Right atrium auricular region (tissue), 2 donors: ENCODE results near the gene GRM7. TPM values are rescaled to one million over a fixed set of nuclear protein-coding genes. Genes with fewer than 3 reads are reported as not detected.
A peak's percentile ranks its signal among the peaks of the same experiment; 100 is the strongest.

Experiments
- DNase-seq: peaks from one replicate; pipeline ENCODE4 v3.0.0-alpha.2; 2019; ENCODE audit warnings: low spot score
- H3K27ac ChIP-seq, 2 donors: fragments of 200-600 bp; sonication (generic); 1 replicate in 1 of 2; 2 replicates in 1 of 2; pipeline ENCODE4 v1.5.1; 2016 to 2019
- H3K27me3 ChIP-seq, 2 donors: fragments of 200-600 bp; sonication (generic); one replicate each; pipeline versions ENCODE4 v1.5.1 to v1.6.0; 2017 to 2019
- H3K36me3 ChIP-seq: fragments of 200-600 bp; sonication (generic); one replicate; pipeline ENCODE4 v1.5.1; 2016
- H3K4me1 ChIP-seq, 2 donors: fragments of 200-600 bp; sonication (generic); one replicate each; pipeline versions ENCODE4 v1.5.1 to v1.6.0; 2017 to 2019
- H3K4me3 ChIP-seq, 2 donors: fragments of 200-600 bp; sonication (generic); 1 replicate in 1 of 2; 2 replicates in 1 of 2; pipeline ENCODE4 v1.5.1; 2017 to 2019; ENCODE audit warnings: mild to moderate bottlenecking in 1 of 2, moderate library complexity in 1 of 2
- H3K9me3 ChIP-seq, 2 donors: fragments of 200-600 bp; sonication (generic); one replicate each; pipeline ENCODE4 v1.5.1; 2019
- CTCF ChIP-seq, 2 donors: fragments of 200-600 bp; sonication (generic); IDR thresholded peaks; one replicate each; pipeline ENCODE4 v1.5.1; 2019; ENCODE audit warnings: antibody characterized with exemption in 2 of 2
- total RNA-seq, 2 donors: library from RNA; depleted of rRNA; stranded (reverse); fragments of >200 nt; gene quantifications; one replicate each; pipeline ENCODE4 v1.1.0, GENCODE V29; 2016

Gene GRM7
- total RNA-seq, 2 donors from 2014 or later, result not detected

- H3K4me3 ChIP-seq, result no peak overlapping the region
- DNase-seq, result no peak
- no peaks in the 10 kb centered on the region for H3K4me1 ChIP-seq
- no peaks in the 10 kb centered on the region for H3K36me3 ChIP-seq
- no peak overlapping the region for H3K27ac ChIP-seq
- TF ChIP-seq CTCF (IDR thresholded peaks at IDR 0.05), result no peak
- H3K27me3 ChIP-seq, result no peaks in the 10 kb centered on the region
- H3K9me3 ChIP-seq, result no peaks in the 10 kb centered on the region
Observed at GRCh38 chr3:7203969-7204847, 343.3 kb downstream of the GRM7 start.

- H3K4me1 ChIP-seq, result no peaks in the 10 kb centered on the region
- H3K9me3 ChIP-seq, result no peaks in the 10 kb centered on the region
- no peaks in the 10 kb centered on the region for H3K36me3 ChIP-seq
- DNase-seq, result no peak
- H3K27me3 ChIP-seq, result no peaks in the 10 kb centered on the region
- no peak for TF ChIP-seq CTCF (IDR thresholded peaks at IDR 0.05)
- H3K4me3 ChIP-seq, result no peak overlapping the region
- H3K27ac ChIP-seq, result no peak overlapping the region
Observed at GRCh38 chr3:7204848-7205156, 343.9 kb downstream of the GRM7 start.

GRCh38 chr3:7205535-7205934, 344.6 kb downstream of the GRM7 start:
- TF ChIP-seq CTCF (IDR thresholded peaks at IDR 0.05), result no peak
- H3K4me1 ChIP-seq, result no peaks in the 10 kb centered on the region
- no peak overlapping the region for H3K27ac ChIP-seq
- peak overlapping the region in 1 of 2 donors; percentile 14 for H3K4me3 ChIP-seq
- H3K27me3 ChIP-seq, result no peaks in the 10 kb centered on the region
- DNase-seq, result no peak
- H3K9me3 ChIP-seq, result no peaks in the 10 kb centered on the region
- no peaks in the 10 kb centered on the region for H3K36me3 ChIP-seq

GRCh38 chr3:7205962-7206361, 345.0 kb downstream of the GRM7 start:
- Histone ChIP-seq H3K9me3 (no peaks in the 10 kb centered on the region), H3K27me3 (no peaks in the 10 kb centered on the region), H3K4me1 (no peaks in the 10 kb centered on the region), H3K27ac (no peak overlapping the region), H3K4me3 (peak overlapping the region in 1 of 2 donors; percentile 14), H3K36me3 (no peaks in the 10 kb centered on the region)
- TF ChIP-seq CTCF (IDR thresholded peaks at IDR 0.05), result no peak
- no peak for DNase-seq

GRCh38 chr3:7207125-7207524, 346.2 kb downstream of the GRM7 start:
- no peak for TF ChIP-seq CTCF (IDR thresholded peaks at IDR 0.05)
- no peaks in the 10 kb centered on the region for H3K9me3 ChIP-seq
- H3K4me1 ChIP-seq, result no peaks in the 10 kb centered on the region
- no peaks in the 10 kb centered on the region for H3K36me3 ChIP-seq
- no peak for DNase-seq
- H3K4me3 ChIP-seq, result no peak overlapping the region
- H3K27me3 ChIP-seq, result no peaks in the 10 kb centered on the region
- no peak overlapping the region for H3K27ac ChIP-seq

- H3K36me3 ChIP-seq, result no peaks in the 10 kb centered on the region
- DNase-seq, result no peak
- H3K4me1 ChIP-seq, result no peaks in the 10 kb centered on the region
- no peak for TF ChIP-seq CTCF (IDR thresholded peaks at IDR 0.05)
- H3K27me3 ChIP-seq, result no peaks in the 10 kb centered on the region
- no peak overlapping the region for H3K27ac ChIP-seq
- no peak overlapping the region for H3K4me3 ChIP-seq
- no peaks in the 10 kb centered on the region for H3K9me3 ChIP-seq
Observed at GRCh38 chr3:7207928-7208327, 347.0 kb downstream of the GRM7 start.
